DOHH2 (cell line): ENCODE results near the gene LAMB3.

Experiments used
- H3F3A ChIP-seq: fragments of 200-600 bp; sonication (generic), shearing (Covaris generic); 2 replicates; pipeline ENCODE4 v1.6.0; 2016; ENCODE audit warnings: antibody characterized with exemption, mild to moderate bottlenecking; ENCODE audit not compliant: control insufficient read depth, insufficient read depth
- H3K27ac ChIP-seq: fragments of 200-600 bp; sonication (generic); 2 replicates; pipeline ENCODE4 v1.5.1; 2014; ENCODE audit warnings: low read depth, mild to moderate bottlenecking, low read length, moderate library complexity
- H3K27me3 ChIP-seq: fragments of 200-600 bp; sonication (generic); 2 replicates; pipeline ENCODE4 v1.6.1; 2014; ENCODE audit warnings: mild to moderate bottlenecking, low read length, mixed read lengths; ENCODE audit not compliant: control insufficient read depth
- H3K36me3 ChIP-seq: fragments of 200-600 bp; sonication (generic); 2 replicates; pipeline ENCODE4 v1.6.1; 2014; ENCODE audit warnings: mild to moderate bottlenecking, low read length, moderate library complexity, mixed read lengths; ENCODE audit not compliant: control insufficient read depth
- H3K4me1 ChIP-seq: fragments of 200-600 bp; sonication (generic); 2 replicates; pipeline ENCODE4 v1.6.1; 2014; ENCODE audit warnings: mild to moderate bottlenecking, low read length, mixed read lengths; ENCODE audit not compliant: control insufficient read depth
- H3K4me2 ChIP-seq: fragments of 200-600 bp; sonication (generic); 2 replicates; pipeline ENCODE4 v1.6.0; 2014; ENCODE audit warnings: mild to moderate bottlenecking, low read length, moderate library complexity
- H3K4me3 ChIP-seq: fragments of 200-600 bp; sonication (generic); 2 replicates; pipeline ENCODE4 v1.5.1; 2014; ENCODE audit warnings: mild to moderate bottlenecking, low read length, mixed read lengths
- H3K79me2 ChIP-seq: fragments of 200-600 bp; sonication (generic); 2 replicates; pipeline ENCODE4 v1.6.1; 2014; ENCODE audit warnings: mild to moderate bottlenecking, low read length, mixed read lengths; ENCODE audit not compliant: control insufficient read depth
- H3K9me2 ChIP-seq: fragments of 200-600 bp; sonication (generic); replicated peaks from 2 replicates; pipeline ENCODE4 v1.6.1; 2014; ENCODE audit warnings: mild to moderate bottlenecking, low read length, mixed read lengths; ENCODE audit not compliant: control insufficient read depth
- H3K9me3 ChIP-seq: fragments of 200-600 bp; sonication (generic); 2 replicates; pipeline ENCODE4 v1.6.1; 2014; ENCODE audit warnings: antibody characterized with exemption, low read length, mixed read lengths; ENCODE audit not compliant: control insufficient read depth, insufficient read depth
- H4K20me1 ChIP-seq: fragments of 200-600 bp; sonication (generic); 2 replicates; pipeline ENCODE4 v1.6.0; 2014; ENCODE audit warnings: low read depth, mild to moderate bottlenecking, antibody characterized with exemption, low read length, moderate library complexity; ENCODE audit not compliant: control insufficient read depth, insufficient read depth
- EZH2phosphoT487 ChIP-seq: fragments of 200-600 bp; sonication (generic); IDR thresholded peaks from 2 replicates; pipeline ENCODE4 v1.6.1; 2017; ENCODE audit warnings: borderline replicate concordance, mild to moderate bottlenecking, antibody characterized with exemption, low read length, moderate library complexity, mixed read lengths
- TF ChIP-seq, protein P1 (sequence below): fragments of 200-600 bp; sonication (generic); IDR thresholded peaks from one replicate; pipeline ENCODE4 v1.5.1; 2014; ENCODE audit warnings: antibody characterized with exemption, mild to moderate bottlenecking, low read depth, low read length; ENCODE audit not compliant: poor library complexity, severe bottlenecking

The LAMB3 gene

DNA sequence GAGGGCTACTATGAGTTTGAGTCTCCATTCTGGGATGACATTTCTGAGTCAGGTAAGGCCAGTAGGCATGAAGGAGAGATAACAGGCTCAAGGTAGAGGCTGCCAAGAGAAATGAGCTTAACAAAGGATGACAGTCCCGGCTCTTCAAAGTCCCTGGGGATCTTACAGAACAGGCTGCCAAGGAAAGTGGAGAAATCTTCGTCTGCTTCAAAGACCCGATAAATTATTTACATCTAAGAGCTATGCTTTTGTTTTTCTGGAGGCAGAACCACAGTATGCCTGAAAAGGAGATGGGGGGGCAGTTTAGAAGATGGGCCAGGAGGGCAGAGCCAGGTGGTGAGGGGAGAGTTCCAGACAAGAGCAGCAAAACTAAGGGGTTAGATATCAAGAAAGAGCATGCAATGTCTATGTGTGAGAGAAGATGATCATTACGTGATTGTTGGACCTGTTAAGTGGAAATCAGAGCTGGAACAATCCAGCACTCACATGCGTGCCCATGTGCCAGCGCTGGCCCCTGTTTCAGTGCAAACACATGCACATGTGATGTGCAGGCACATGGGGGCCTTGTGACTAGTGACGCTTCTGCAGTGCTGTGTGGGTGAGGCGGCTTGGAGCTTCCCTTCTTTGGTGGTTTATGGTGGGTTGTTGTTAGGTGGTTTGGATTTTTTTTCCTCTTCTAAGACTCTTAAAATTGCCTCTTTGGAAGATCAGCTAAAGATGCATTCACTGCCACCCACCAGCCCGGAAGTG is 43.0 kb downstream of the LAMB3 start:
- Histone ChIP-seq H3K9me2 (no peaks in the 10 kb centered on the region), H3K27ac (no peak overlapping the region), H3K27me3 (no peaks in the 10 kb centered on the region), H4K20me1 (no peaks in the 10 kb centered on the region), H3K4me1 (no peaks in the 10 kb centered on the region), H3K4me3 (no peak overlapping the region), H3F3A (no peaks in the 10 kb centered on the region), H3K9me3 (no peaks in the 10 kb centered on the region), H3K36me3 (no peaks in the 10 kb centered on the region), H3K79me2 (no peaks in the 10 kb centered on the region), H3K4me2 (no peak overlapping the region)
- TF ChIP-seq, protein P1, sequence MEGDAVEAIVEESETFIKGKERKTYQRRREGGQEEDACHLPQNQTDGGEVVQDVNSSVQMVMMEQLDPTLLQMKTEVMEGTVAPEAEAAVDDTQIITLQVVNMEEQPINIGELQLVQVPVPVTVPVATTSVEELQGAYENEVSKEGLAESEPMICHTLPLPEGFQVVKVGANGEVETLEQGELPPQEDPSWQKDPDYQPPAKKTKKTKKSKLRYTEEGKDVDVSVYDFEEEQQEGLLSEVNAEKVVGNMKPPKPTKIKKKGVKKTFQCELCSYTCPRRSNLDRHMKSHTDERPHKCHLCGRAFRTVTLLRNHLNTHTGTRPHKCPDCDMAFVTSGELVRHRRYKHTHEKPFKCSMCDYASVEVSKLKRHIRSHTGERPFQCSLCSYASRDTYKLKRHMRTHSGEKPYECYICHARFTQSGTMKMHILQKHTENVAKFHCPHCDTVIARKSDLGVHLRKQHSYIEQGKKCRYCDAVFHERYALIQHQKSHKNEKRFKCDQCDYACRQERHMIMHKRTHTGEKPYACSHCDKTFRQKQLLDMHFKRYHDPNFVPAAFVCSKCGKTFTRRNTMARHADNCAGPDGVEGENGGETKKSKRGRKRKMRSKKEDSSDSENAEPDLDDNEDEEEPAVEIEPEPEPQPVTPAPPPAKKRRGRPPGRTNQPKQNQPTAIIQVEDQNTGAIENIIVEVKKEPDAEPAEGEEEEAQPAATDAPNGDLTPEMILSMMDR, result no peak
- no peak for TF ChIP-seq EZH2phosphoT487

DNA sequence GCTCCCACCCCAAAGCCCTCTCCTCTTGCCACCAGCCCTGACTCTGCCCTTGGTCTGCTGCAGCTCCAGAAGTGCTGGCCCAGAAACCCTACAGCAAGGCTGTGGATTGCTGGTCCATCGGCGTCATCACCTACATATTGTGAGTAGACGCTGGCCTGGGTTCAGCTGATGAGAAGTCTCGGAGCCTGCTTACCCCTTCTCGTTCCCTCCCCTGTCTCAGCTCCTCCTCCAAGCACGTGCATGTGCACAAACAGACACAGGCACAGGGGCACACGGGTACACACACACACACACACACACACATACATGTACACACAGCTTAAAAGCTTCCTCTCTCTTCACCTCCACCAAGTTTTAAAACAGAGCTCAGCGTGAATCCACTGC is 44.4 kb downstream of the LAMB3 start:
- Histone ChIP-seq H3K9me3 (no peaks in the 10 kb centered on the region), H3K27me3 (no peaks in the 10 kb centered on the region), H3K36me3 (no peaks in the 10 kb centered on the region), H3K27ac (no peak overlapping the region), H3K4me3 (no peak overlapping the region), H3K4me2 (no peak overlapping the region), H4K20me1 (no peaks in the 10 kb centered on the region), H3K79me2 (no peaks in the 10 kb centered on the region), H3K9me2 (no peaks in the 10 kb centered on the region), H3F3A (no peaks in the 10 kb centered on the region), H3K4me1 (no peaks in the 10 kb centered on the region)
- TF ChIP-seq, protein P1, result no peak
- no peak for TF ChIP-seq EZH2phosphoT487

DNA sequence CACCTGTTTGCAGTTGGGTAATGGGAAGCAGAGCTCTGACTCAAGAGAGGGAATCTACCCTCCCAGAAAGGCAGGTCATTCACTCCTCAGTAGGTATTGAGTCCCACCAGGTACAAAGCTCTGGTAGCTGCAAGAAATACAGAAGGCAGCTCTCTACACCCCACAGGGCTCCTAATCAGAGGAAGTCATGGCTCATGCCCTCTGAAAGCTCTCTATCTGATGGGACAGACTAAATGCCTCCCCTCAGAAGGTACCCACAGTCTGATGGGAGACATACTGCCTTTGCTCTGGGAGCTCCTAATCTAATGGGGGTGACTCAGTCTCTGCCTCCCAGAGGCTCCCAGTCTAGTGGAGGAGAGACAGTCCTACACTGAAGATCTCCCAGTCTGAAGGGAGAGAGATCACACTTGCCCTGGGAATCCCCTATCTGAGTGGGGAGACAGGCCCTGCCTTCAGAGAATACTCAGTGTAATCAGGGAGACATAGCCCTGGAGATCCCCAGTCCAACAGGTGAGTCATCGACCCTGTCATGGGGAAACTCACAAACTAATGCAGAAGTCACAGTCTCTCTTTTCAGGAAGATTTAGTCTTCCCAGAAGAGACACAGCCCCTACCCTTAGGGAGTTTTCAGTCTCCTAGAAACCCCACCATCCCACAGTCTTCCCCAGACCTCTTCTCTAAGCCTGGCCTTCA is 45.0 kb downstream of the LAMB3 start:
- H3K36me3 ChIP-seq, result no peaks in the 10 kb centered on the region
- no peak overlapping the region for H3K4me3 ChIP-seq
- no peaks in the 10 kb centered on the region for H3K27me3 ChIP-seq
- no peaks in the 10 kb centered on the region for H4K20me1 ChIP-seq
- no peaks in the 10 kb centered on the region for H3K9me2 ChIP-seq
- H3K4me2 ChIP-seq, result no peak overlapping the region
- H3K79me2 ChIP-seq, result no peaks in the 10 kb centered on the region
- H3K9me3 ChIP-seq, result no peaks in the 10 kb centered on the region
- no peaks in the 10 kb centered on the region for H3K4me1 ChIP-seq
- H3F3A ChIP-seq, result no peaks in the 10 kb centered on the region
- no peak for TF ChIP-seq EZH2phosphoT487
- TF ChIP-seq, protein P1, result no peak
- H3K27ac ChIP-seq, result no peak overlapping the region
